MCF 10A (cell line): ENCODE data around the gene SDE2. TPM values are rescaled to one million over a fixed set of nuclear protein-coding genes. Genes with fewer than 3 reads are reported as not detected.

Experiments
- BruUV-seq: library from RNA; stranded (reverse); fragments of 400-500 nt; replicated peaks from 2 replicates; lab custom pipeline; 2021; lab: Mats Ljungman, UMichigan
- CTCF ChIA-PET: fragments of 300-600 bp; sonication (Branson Sonifier 250); formaldehyde crosslinking; extraction: SDS; loops from one replicate; lab custom pipeline; 2021; ENCODE audit warnings: antibody characterized with exemption, inconsistent platforms; lab: Yijun Ruan, JAX
- POLR2A ChIA-PET: fragments of 300-600, 350-650 bp; sonication (Branson Sonifier 250); formaldehyde crosslinking; extraction: SDS; loops from one replicate; lab custom pipeline; 2020; ENCODE audit warnings: antibody characterized with exemption, inconsistent platforms; lab: Yijun Ruan, JAX
- DNase-seq: peaks from one replicate; pipeline ENCODE4 v3.0.0-alpha.2; 2018; ENCODE audit not compliant: unreplicated experiment
- H3K27ac Mint-ChIP-seq: one replicate; pipeline ENCODE4 v1.8.0; 2022; ENCODE audit warnings: mild to moderate bottlenecking, low read depth, mixed read lengths; ENCODE audit not compliant: unreplicated experiment
- H3K27me3 Mint-ChIP-seq: one replicate; pipeline ENCODE4 v1.8.0; 2022; ENCODE audit warnings: mixed read lengths; ENCODE audit not compliant: insufficient read depth, unreplicated experiment
- H3K36me3 Mint-ChIP-seq: one replicate; pipeline ENCODE4 v1.8.0; 2022; ENCODE audit warnings: mild to moderate bottlenecking, moderate library complexity, mixed read lengths; ENCODE audit not compliant: insufficient read depth, unreplicated experiment
- H3K4me1 Mint-ChIP-seq: one replicate; pipeline ENCODE4 v1.8.0; 2022; ENCODE audit warnings: mixed read lengths; ENCODE audit not compliant: insufficient read depth, unreplicated experiment
- H3K4me3 Mint-ChIP-seq: one replicate; pipeline ENCODE4 v1.8.0; 2022; ENCODE audit warnings: mild to moderate bottlenecking, moderate library complexity, mixed read lengths; ENCODE audit not compliant: unreplicated experiment
- H3K9me3 Mint-ChIP-seq: one replicate; pipeline ENCODE4 v1.8.0; 2022; ENCODE audit warnings: mixed read lengths; ENCODE audit not compliant: unreplicated experiment
- intact Hi-C: fragments of 100-400 bp; cut with micrococcal nuclease; formaldehyde crosslinking; loops from 2 replicates; pipeline ENCODE4 v1.14.1; 2022
- total RNA-seq: library from RNA; stranded (reverse); gene quantifications from 2 replicates; pipeline ENCODE4 v1.2.3, GENCODE V29; 2022
- TF ChIP-seq, protein P1 (sequence below): fragments of 200-600 bp; IDR thresholded peaks from one replicate; pipeline ENCODE4 v1.8.0; 2022; ENCODE audit warnings: antibody characterized with exemption, mild to moderate bottlenecking; ENCODE audit not compliant: unreplicated experiment

The SDE2 gene
- total RNA-seq, 1 experiment from 2014 or later, result 59.3 TPM

DNA sequence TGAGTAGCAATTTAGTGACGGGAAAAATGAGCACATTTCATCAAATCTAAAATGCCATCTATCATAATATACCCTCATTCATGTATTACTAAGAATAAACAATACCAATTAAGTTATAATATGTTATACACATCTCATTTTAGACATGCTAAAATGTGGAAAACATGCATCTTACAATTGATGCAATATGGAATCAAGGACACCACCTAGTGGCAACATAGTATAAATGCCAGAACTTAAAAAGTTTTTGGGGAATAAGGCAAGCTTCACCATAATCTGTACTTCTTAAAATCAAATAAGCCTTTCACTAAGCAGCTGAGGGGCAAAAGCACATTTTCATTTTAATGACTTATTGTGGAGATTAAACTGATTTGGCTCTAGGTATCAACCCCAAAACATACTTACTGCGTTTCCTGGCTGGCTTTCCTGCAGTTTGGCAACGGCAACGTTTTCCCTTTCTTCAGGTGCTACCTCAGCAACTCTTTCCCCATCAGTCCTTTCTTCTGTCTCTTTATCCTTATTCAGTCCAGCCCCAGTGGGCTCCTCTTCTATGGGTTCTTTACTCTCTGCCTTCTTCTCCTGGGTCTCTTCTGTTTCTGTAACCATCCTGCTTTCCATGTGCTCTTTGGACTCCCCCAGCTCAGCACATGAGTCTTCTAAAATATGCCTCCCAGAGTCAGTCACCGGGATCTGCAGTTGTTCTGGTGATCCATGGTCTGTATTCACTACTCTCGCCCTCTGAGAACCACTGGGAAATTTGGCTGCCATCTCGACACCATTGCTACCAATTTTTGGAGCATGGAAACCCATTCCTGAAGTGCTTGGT is 11.4 kb downstream of the SDE2 start:
- H3K36me3 Mint-ChIP-seq, result peaks cover 100% of the 10 kb centered on the region
- H3K9me3 Mint-ChIP-seq, result no peaks in the 10 kb centered on the region
- H3K4me3 Mint-ChIP-seq, result no peak overlapping the region
- peak; percentile 77 for DNase-seq
- POLR2A ChIA-PET, result interaction anchor here (0.6 to 6.4 kb wide), 21 partner anchors 10 to 562 kb away, joined by 3 to 49 read pairs (median 4); partner anchors contain the start of genes ENAH, H3-3A, PYCR2 and SDE2
- no peaks in the 10 kb centered on the region for H3K27me3 Mint-ChIP-seq
- CTCF ChIA-PET, result interaction anchor here (0.5 to 21.7 kb wide), 70 partner anchors 8 to 1353 kb away, joined by 3 to 572 read pairs (median 4); partner anchors contain the start of genes LEFTY1, SDE2 and SRP9
- intact Hi-C loops, result loop anchor here (1.0 to 2.0 kb wide), 2 partner anchors 75 to 512 kb away; partner anchors contain the start of gene H3-3A
- no peak overlapping the region for H3K27ac Mint-ChIP-seq
- TF ChIP-seq, protein P1, sequence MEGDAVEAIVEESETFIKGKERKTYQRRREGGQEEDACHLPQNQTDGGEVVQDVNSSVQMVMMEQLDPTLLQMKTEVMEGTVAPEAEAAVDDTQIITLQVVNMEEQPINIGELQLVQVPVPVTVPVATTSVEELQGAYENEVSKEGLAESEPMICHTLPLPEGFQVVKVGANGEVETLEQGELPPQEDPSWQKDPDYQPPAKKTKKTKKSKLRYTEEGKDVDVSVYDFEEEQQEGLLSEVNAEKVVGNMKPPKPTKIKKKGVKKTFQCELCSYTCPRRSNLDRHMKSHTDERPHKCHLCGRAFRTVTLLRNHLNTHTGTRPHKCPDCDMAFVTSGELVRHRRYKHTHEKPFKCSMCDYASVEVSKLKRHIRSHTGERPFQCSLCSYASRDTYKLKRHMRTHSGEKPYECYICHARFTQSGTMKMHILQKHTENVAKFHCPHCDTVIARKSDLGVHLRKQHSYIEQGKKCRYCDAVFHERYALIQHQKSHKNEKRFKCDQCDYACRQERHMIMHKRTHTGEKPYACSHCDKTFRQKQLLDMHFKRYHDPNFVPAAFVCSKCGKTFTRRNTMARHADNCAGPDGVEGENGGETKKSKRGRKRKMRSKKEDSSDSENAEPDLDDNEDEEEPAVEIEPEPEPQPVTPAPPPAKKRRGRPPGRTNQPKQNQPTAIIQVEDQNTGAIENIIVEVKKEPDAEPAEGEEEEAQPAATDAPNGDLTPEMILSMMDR, result peak; percentile 89
- peaks cover 6% of the 10 kb centered on the region for H3K4me1 Mint-ChIP-seq
- BruUV-seq, result no TSS peak

- H3K27ac Mint-ChIP-seq, result no peak overlapping the region
- no peaks in the 10 kb centered on the region for H3K4me1 Mint-ChIP-seq
- intact Hi-C loops, result no loop called here
- H3K36me3 Mint-ChIP-seq, result peaks cover 89% of the 10 kb centered on the region
- TF ChIP-seq, protein P1, result no peak
- POLR2A ChIA-PET, result interaction anchor here (1.0 to 1.2 kb wide), 2 partner anchors 9 to 206 kb away, joined by 3 read pairs; no protein-coding TSS in a partner anchor
- BruUV-seq, result no TSS peak
- no peaks in the 10 kb centered on the region for H3K27me3 Mint-ChIP-seq
- H3K4me3 Mint-ChIP-seq, result no peak overlapping the region
- DNase-seq, result no peak
- CTCF ChIA-PET, result interaction anchor here (0.7 to 21.7 kb wide), 5 partner anchors 111 to 504 kb away, joined by 3 to 572 read pairs (median 11); partner anchors contain the start of gene SRP9
- peaks cover 11% of the 10 kb centered on the region for H3K9me3 Mint-ChIP-seq
Observed at GRCh38 chr1:225981714-225982113, 17.4 kb downstream of the SDE2 start.

GRCh38 chr1:225980005-225980836 is 18.9 kb downstream of the SDE2 start:
- DNase-seq, result no peak
- H3K27ac Mint-ChIP-seq, result no peak overlapping the region
- BruUV-seq, result no TSS peak
- intact Hi-C loops, result no loop called here
- H3K27me3 Mint-ChIP-seq, result no peaks in the 10 kb centered on the region
- peaks cover 11% of the 10 kb centered on the region for H3K9me3 Mint-ChIP-seq
- H3K4me1 Mint-ChIP-seq, result peaks cover 5% of the 10 kb centered on the region
- ChIA-PET CTCF (interaction anchor here (0.6 to 21.7 kb wide), 13 partner anchors 7 to 661 kb away, joined by 3 to 572 read pairs (median 5); partner anchors contain the start of gene SRP9), POLR2A (interaction anchor here (0.6 to 1.1 kb wide), 3 partner anchors 18 to 473 kb away, joined by 3 to 4 read pairs (median 3); no protein-coding TSS in a partner anchor)
- TF ChIP-seq, protein P1, result no peak
- no peak overlapping the region for H3K4me3 Mint-ChIP-seq
- H3K36me3 Mint-ChIP-seq, result peaks cover 81% of the 10 kb centered on the region
